HFF-Myc (cell line): ENCODE results near the gene OR7C2.

Source experiments
- DNase-seq: peaks from one replicate; pipeline ENCODE4 v3.0.0-alpha.2; 2011; ENCODE audit warnings: low read depth; ENCODE audit errors: extremely low read depth
- H3K4me3 ChIP-seq: replicated peaks from 2 replicates; pipeline ENCODE4 v1.5.1; 2011; ENCODE audit warnings: low read depth, mild to moderate bottlenecking, control low read depth, low read length
- TF ChIP-seq, protein P1 (sequence below): IDR thresholded peaks from 2 replicates; pipeline ENCODE4 v1.5.1; 2012; ENCODE audit warnings: mild to moderate bottlenecking, low read depth, low read length, control low read depth; ENCODE audit errors: missing control alignments

Gene OR7C2

DNA sequence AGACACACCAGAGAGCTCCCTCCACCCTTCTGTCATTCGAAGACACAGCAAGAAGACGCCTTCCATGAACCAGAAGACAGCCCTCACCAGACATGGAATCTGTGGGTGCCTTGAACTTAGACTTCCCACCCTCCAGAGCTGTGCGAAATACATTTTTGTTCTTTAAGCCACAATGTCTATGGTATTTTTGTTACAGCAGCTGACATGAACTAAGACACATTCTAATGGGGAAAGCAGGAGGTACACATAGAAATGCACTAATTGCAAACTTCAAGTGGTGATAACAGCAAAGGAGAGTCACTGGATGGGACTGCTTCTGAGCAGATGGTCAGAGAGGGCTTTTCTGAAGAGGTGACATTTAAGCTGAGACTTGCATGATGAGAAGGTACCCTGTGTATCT is 16.2 kb downstream of the OR7C2 start:
- DNase-seq: no peak
- TF ChIP-seq, protein P1, sequence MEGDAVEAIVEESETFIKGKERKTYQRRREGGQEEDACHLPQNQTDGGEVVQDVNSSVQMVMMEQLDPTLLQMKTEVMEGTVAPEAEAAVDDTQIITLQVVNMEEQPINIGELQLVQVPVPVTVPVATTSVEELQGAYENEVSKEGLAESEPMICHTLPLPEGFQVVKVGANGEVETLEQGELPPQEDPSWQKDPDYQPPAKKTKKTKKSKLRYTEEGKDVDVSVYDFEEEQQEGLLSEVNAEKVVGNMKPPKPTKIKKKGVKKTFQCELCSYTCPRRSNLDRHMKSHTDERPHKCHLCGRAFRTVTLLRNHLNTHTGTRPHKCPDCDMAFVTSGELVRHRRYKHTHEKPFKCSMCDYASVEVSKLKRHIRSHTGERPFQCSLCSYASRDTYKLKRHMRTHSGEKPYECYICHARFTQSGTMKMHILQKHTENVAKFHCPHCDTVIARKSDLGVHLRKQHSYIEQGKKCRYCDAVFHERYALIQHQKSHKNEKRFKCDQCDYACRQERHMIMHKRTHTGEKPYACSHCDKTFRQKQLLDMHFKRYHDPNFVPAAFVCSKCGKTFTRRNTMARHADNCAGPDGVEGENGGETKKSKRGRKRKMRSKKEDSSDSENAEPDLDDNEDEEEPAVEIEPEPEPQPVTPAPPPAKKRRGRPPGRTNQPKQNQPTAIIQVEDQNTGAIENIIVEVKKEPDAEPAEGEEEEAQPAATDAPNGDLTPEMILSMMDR: no peak
- H3K4me3 ChIP-seq: no peak overlapping the region

DNA sequence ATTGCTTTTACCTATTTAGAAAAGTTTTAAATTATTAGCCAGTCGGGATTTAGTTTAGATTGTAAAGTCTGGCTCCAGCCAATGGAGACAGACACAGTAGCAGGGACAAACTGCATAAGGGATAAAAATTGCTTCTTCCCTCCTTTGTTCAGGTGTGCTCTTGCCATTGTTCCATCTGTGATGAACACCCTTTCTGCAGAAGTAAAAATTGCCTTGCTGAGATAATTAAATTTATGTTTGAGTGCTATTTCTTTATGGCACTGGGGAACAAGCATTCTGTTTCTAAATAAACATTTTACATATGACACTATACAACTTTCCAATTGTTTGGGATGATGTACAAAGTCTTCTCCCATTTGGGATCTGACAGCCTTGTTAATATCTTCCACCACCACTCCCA is 18.0 kb downstream of the OR7C2 start:
- H3K4me3 ChIP-seq: no peak overlapping the region
- no peak for DNase-seq
- TF ChIP-seq, protein P1: no peak

DNA sequence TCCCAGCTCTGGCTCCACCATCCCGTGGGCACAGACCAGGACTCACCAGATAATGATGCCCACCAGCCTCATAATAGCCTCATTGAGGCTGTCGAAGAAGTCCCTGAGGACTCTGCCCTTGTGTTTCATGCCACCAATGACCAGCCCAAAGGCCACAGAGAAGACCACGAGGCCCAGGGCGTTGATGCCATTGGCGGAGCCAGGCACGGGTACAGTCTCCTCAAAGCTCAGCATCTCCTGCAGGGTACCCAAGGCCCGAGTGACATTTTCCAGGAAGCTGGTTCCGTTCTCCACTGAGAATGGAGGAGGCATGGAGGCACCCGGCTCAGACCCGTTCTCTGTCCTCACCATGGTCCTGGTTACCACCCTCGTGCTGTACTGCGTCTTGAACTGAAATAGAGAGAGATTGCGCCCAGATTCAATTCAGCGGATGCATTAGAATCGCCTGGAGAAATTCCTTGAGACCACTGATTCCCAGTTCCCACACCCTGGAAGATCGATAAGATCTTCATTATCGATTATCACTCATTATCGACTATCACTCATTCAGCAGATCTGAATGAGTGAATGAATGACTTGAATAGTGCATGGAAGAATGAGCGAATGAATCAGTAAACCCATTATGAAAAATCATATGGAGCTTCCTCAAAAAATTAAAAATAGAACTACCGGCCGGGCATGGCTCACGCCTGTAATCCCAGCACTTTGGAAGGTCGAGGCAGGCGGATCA is 20.8 kb downstream of the OR7C2 start:
- TF ChIP-seq, protein P1: no peak
- DNase-seq: no peak
- no peak overlapping the region for H3K4me3 ChIP-seq

DNA sequence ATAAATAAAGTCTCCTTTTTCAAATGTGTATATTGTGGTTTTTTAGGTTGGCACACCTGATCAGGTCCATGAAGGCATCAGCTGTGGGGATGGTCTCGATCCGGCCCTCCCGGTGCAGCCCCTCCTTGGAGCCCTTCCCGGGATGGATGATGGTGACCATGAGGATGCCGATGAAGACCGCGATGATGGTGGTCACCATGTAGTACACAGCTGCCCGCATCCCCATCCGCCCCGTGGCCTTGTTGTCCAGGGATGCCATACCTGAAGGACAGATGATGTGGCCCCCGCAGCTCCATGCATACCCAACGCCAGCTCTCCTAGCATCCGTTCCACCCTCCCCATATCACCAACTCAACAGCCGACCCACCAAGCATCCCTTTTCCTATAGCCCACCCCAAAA is 27.0 kb downstream of the OR7C2 start:
- DNase-seq: no peak
- TF ChIP-seq, protein P1: no peak
- H3K4me3 ChIP-seq: no peak overlapping the region

DNA sequence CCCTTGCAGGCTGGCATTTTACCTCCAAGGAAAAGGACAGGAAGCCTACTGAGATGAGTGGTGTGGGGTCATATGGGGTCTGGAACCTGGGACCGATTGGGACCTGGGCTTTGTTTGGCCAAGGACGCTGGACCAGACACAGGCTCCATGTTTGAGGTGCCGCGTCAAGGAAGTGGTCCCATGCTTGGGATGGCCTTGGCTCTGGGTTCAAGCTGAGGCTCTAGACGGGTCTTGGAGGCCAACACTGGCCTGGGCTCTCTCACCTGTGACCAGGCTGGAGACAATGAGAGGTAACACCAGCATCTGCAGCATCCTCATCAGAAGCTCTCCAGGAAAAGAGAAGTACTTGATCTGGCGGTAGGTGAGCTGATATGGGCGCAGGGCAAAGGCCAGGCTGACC is 30.2 kb downstream of the OR7C2 start:
- TF ChIP-seq, protein P1: no peak
- no peak overlapping the region for H3K4me3 ChIP-seq

DNA sequence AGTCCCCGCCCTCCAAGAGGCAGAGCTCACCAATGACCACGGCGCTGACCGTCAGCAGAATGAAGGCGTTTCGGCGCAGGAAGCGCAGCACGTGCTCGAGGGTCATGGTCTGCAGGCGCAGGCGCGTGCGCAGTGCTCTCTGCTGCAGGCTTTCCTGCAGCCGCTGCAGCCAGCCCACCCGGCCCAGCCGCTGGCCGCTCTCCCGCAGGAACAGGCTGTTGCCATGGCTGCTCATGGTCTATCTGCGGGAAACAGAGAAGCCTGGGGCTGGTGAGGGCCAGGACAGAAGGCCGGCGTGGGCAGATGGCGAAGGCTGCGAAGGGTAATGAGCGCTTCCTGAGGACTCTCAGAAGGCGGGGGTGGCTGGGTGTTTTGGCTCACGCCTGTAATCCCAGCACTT is 31.4 kb downstream of the OR7C2 start:
- no peak for DNase-seq
- TF ChIP-seq, protein P1: no peak
- H3K4me3 ChIP-seq: no peak overlapping the region

More for the DNA sequence above, 30.2 kb downstream of the OR7C2 start:
- no peak for DNase-seq

DNA sequence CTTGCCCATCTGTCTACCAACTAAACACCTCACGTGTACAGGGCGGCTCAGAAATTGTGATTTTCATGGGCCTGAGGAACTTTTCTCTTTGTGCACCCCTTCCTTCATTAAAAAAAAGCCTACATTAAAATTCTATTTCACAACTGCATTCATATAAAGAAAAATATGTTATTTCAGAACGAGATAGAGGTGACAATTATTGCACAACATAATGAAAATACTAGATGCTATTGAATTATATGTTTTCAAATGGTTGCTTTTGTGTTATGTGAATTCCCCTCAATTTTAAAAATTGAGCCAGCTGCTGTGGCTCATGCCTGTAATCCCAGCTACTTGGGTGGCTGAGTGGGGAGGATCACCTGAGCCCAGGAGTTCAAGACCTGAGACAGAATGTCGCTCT is 33.2 kb downstream of the OR7C2 start:
- TF ChIP-seq, protein P1: no peak
- no peak overlapping the region for H3K4me3 ChIP-seq
- DNase-seq: no peak
